ENCODE results near the gene KCNG2.

The KCNG2 gene

DNA sequence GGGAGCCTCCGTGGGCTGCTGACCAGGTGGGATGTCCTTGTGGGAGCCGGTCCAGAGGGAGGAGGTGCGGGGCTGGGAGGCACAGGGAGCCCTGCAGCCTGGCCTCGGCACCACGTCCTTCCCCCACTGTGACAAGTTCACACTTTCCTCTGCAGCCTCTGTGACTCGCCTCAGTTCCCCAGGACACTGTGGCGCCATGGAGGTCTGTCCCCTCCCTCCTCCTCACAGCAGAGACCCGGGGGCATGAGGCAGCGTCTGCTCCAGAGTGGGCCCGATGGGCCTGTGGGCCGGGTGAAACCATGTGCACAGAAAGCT is 27.3 kb upstream of the KCNG2 start:
- H3K36me3 ChIP-seq (ENCODE audit: insufficient read depth, low read length), result no peaks in the 10 kb centered on the region
- peaks cover 0 to 8% of the 10 kb centered on the region in 2 donors for H3K27me3 ChIP-seq (ENCODE audit: control insufficient read depth in 1 of 2, insufficient read depth in 2 of 2, low read length in 2 of 2)
- no peak overlapping the region for H3K9ac ChIP-seq (ENCODE audit: low read length)
- H3K4me1 ChIP-seq (ENCODE audit: insufficient read depth, low read length), result no peaks in the 10 kb centered on the region
- H3K9me3 ChIP-seq (ENCODE audit: low read length), result no peaks in the 10 kb centered on the region
- no peak overlapping the region for H3K27ac ChIP-seq (ENCODE audit: low read depth, low read length)
- no peak overlapping the region for H3K4me3 ChIP-seq (ENCODE audit: low read depth in 1 of 2, low read length in 2 of 2)

DNA sequence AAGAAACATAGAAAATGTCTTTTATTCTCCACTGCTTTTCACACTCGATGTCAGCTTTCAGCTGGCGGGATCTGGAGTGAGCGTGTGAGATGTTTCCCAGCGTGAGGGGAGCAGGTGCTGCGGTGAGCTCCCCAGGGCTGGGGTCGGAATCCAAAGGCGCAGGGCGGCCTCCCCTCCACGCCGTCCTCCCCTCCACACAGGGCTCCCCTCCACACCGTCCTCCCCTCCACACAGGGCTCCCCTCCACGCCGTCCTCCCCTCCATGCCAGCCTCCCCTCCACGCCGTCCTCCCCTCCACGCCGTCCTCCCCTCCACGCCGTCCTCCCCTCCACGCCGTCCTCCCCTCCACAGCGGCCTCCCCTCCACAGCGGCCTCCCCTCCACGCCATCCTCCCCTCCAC is 26.9 kb upstream of the KCNG2 start:
- Histone ChIP-seq H3K9me3 (ENCODE audit: low read length) (no peaks in the 10 kb centered on the region), H3K27me3 (ENCODE audit: control insufficient read depth in 1 of 2, insufficient read depth in 2 of 2, low read length in 2 of 2) (peaks cover 0 to 8% of the 10 kb centered on the region in 2 donors), H3K36me3 (ENCODE audit: insufficient read depth, low read length) (no peaks in the 10 kb centered on the region), H3K9ac (ENCODE audit: low read length) (no peak overlapping the region), H3K27ac (ENCODE audit: low read depth, low read length) (no peak overlapping the region), H3K4me1 (ENCODE audit: insufficient read depth, low read length) (no peaks in the 10 kb centered on the region), H3K4me3 (ENCODE audit: low read depth in 1 of 2, low read length in 2 of 2) (no peak overlapping the region)

DNA sequence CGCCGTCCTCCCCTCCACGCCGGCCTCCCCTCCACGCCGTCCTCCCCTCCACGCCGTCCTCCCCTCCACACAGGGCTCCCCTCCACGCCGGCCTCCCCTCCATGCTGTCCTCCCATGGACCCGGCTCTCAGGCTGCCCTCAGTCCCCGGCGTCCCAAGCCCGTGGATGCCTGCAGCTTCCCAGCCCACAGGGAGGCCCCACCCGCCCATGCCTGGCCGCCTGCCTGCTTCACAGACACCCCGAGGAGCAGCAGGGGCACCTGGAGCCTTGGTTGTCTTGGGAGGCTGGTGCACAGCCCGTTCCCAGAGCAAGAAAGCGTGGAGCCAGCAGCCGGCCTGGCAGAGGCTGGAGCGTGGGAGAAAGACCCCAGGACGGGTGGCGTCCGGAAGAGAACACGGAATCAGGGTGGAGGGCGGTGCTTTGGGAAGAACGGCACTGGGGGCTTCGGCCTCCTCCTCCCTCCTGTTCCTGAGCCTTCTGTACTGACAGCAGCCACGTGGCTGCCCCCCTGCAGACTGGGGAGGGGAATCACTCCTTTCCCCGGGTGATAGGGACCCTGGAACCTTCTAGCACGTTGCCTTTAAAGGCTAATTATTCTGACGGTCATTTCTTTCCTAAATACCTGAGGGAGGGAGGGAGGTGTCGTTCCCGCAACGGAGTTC is 26.2 kb upstream of the KCNG2 start:
- H3K4me1 ChIP-seq (ENCODE audit: insufficient read depth, low read length), result no peaks in the 10 kb centered on the region
- H3K27ac ChIP-seq (ENCODE audit: low read depth, low read length), result no peak overlapping the region
- H3K9ac ChIP-seq (ENCODE audit: low read length), result no peak overlapping the region
- peaks cover 0 to 8% of the 10 kb centered on the region in 2 donors for H3K27me3 ChIP-seq (ENCODE audit: control insufficient read depth in 1 of 2, insufficient read depth in 2 of 2, low read length in 2 of 2)
- no peaks in the 10 kb centered on the region for H3K36me3 ChIP-seq (ENCODE audit: insufficient read depth, low read length)
- H3K9me3 ChIP-seq (ENCODE audit: low read length), result no peaks in the 10 kb centered on the region
- H3K4me3 ChIP-seq (ENCODE audit: low read depth in 1 of 2, low read length in 2 of 2), result no peak overlapping the region

DNA sequence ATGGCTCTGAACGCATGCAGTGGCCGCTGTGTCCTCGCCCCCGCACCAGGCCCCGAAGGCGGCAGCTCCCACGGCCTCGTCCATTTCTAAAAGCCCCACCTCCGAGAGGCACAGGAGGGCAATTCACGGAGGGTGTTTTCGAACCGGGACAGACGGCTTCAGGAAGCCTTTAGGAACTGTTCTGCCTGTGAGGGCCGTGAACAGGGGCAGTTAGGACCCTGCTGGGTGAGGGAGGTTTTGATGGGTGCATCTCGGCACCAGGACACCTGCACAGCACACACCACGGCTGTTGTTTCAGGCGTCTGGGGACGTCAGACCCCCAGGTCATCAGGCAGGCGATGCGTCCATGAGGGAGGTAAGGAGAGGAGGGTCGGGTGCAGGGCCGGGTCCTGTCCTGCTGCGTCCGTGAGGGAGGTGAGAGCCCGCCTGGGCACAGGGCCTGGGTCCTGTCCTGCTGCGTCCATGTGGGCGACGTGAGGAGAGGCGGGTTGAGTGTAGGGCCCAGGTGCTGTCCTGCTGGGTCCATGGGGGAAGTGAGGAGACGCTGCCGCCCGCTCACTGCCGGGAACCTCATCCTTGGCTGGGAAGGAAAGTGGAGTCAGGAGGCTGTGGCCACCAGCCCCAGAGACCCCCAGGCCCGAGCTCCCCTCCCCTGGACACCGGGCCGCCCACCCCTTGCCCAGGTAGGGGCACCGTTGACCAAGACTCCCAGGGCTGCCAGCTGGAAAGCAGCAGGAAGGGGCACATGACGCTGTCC is 25.5 kb upstream of the KCNG2 start:
- no peak overlapping the region for H3K27ac ChIP-seq (ENCODE audit: low read depth, low read length)
- H3K9me3 ChIP-seq (ENCODE audit: low read length), result no peaks in the 10 kb centered on the region
- H3K4me1 ChIP-seq (ENCODE audit: insufficient read depth, low read length), result no peaks in the 10 kb centered on the region
- H3K36me3 ChIP-seq (ENCODE audit: insufficient read depth, low read length), result no peaks in the 10 kb centered on the region
- no peak overlapping the region for H3K4me3 ChIP-seq (ENCODE audit: low read depth in 1 of 2, low read length in 2 of 2)
- H3K27me3 ChIP-seq (ENCODE audit: control insufficient read depth in 1 of 2, insufficient read depth in 2 of 2, low read length in 2 of 2), result peaks cover 0 to 8% of the 10 kb centered on the region in 2 donors
- no peak overlapping the region for H3K9ac ChIP-seq (ENCODE audit: low read length)

DNA sequence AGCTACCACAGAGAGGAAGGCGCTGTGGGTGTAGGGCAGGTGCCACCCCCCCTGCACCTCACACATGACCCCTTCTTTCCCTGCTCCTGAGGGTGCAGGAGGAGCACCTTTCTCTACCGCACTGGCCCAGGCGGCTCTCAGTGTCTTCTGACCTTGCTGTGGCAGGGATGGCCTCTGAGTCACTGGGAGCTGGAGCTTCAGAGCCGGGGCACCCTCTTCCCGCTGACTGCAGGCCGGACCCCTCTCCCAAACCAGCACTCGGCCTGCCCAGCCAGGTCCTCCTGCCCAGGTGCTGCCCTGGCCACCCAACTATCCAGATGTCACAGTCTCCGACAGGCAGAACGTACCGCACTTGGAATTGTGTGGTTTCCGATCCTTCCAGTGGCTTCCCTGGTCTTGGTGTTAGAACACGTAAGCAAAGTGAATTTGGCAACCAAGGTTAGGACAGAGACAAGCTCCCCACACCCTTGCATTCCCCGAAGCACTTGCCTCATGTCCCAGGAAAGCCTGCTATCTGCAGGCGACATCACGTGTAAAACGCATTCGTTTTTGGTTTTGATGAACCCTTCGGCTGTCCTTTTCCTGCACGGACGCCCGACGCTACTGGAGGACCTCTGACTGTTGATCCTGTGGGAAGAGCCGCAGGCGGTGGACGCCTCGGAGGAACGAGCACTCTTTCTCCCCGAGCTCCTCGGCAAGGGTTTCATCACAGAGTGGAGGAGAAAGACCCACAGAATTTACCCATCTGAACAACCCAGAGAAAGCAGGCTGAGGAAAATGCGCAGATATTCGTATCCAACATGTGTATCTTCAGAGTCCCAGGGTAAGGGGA is 24.7 kb upstream of the KCNG2 start:
- Histone ChIP-seq H3K27ac (ENCODE audit: low read depth, low read length) (no peak overlapping the region), H3K4me1 (ENCODE audit: insufficient read depth, low read length) (no peaks in the 10 kb centered on the region), H3K4me3 (ENCODE audit: low read depth in 1 of 2, low read length in 2 of 2) (no peak overlapping the region), H3K9me3 (ENCODE audit: low read length) (no peaks in the 10 kb centered on the region), H3K36me3 (ENCODE audit: insufficient read depth, low read length) (no peaks in the 10 kb centered on the region), H3K27me3 (ENCODE audit: control insufficient read depth in 1 of 2, insufficient read depth in 2 of 2, low read length in 2 of 2) (peaks cover 0 to 8% of the 10 kb centered on the region in 2 donors), H3K9ac (ENCODE audit: low read length) (no peak overlapping the region)

DNA sequence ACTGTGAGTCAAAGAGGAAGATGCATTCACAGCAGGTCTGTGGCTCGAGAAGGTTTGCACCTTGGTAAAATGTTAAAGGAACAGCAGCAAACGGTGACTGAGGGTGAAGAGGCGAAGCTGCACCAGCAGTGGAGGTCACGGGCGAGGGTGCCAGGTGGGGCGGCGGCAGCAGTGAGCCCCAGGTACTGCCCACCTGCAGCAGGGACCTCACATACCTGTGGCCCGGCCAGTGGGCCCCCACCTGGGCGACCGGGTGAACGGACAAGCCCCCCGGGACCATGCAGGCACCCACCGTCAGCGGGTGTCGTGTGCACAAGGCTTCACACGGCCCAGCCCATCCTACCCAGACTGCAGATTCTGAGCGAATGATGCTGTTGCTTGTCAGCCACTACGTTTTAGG is 23.6 kb upstream of the KCNG2 start:
- Histone ChIP-seq H3K4me1 (ENCODE audit: insufficient read depth, low read length) (no peaks in the 10 kb centered on the region), H3K9me3 (ENCODE audit: low read length) (no peaks in the 10 kb centered on the region), H3K36me3 (ENCODE audit: insufficient read depth, low read length) (no peaks in the 10 kb centered on the region), H3K9ac (ENCODE audit: low read length) (no peak overlapping the region), H3K27me3 (ENCODE audit: control insufficient read depth in 1 of 2, insufficient read depth in 2 of 2, low read length in 2 of 2) (peaks cover 0 to 8% of the 10 kb centered on the region in 2 donors), H3K4me3 (ENCODE audit: low read depth in 1 of 2, low read length in 2 of 2) (no peak overlapping the region), H3K27ac (ENCODE audit: low read depth, low read length) (no peak overlapping the region)

DNA sequence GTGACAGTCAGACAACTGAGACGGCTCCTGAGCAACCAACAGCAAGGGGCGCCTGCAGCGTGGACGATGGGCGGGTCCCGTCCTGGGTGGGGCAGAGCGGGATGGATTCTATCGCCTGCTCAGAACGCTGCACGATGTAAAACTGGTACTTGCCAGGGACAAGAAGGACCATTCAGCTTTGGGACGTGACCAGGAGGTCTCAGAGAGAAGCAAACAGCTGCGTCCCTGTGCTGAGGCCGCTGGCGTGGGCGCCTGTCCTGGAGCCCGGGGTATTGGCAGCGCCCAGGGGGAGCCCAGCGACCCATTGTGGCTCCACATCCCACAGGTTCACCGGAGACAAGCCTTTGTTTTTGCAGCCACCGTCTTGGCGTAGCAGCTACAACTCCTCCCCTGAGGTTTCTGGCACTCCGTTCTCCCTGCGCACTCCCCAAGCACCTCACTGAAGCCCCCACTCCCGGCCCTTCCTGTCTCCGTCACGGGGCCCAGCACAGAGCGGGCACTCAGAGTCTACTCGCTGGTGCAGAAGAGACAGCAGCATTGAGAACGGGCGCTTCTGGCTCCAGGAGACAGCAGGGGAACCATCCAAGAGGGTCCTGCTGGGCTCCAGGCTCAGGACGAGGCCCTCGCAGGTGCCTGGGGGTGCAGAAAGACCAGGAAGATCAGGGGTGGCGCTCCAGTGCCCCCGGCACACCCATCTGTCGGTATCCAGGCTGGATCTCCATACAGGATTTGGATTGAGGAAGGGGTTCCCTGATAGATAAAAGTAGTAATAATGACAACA is 22.1 kb upstream of the KCNG2 start:
- Histone ChIP-seq H3K9me3 (ENCODE audit: low read length) (no peaks in the 10 kb centered on the region), H3K4me1 (ENCODE audit: insufficient read depth, low read length) (no peaks in the 10 kb centered on the region), H3K27me3 (ENCODE audit: control insufficient read depth in 1 of 2, insufficient read depth in 2 of 2, low read length in 2 of 2) (peaks cover 0 to 8% of the 10 kb centered on the region in 2 donors), H3K9ac (ENCODE audit: low read length) (no peak overlapping the region), H3K36me3 (ENCODE audit: insufficient read depth, low read length) (no peaks in the 10 kb centered on the region), H3K27ac (ENCODE audit: low read depth, low read length) (no peak overlapping the region), H3K4me3 (ENCODE audit: low read depth in 1 of 2, low read length in 2 of 2) (no peak overlapping the region)

DNA sequence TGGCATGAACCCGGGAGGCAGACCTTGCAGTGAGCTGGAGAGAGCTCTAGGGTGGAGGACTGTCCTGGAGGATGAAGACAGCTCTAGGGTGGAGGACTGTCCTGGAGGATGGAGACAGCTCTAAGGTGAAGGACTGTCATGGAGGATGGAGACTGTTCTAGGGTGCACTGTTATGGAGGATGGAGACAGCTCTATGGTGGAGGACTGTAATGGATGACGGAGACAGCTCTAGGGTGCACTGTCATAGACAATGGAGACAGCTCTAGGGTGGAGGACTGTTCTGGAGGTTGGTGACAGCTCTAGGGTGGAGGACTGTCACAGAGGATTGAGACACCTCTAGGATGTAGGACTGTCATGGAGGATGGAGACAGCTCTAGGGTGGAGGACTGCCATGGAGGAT is 21.1 kb upstream of the KCNG2 start:
- H3K9ac ChIP-seq (ENCODE audit: low read length), result no peak overlapping the region
- H3K27ac ChIP-seq (ENCODE audit: low read depth, low read length), result no peak overlapping the region
- H3K36me3 ChIP-seq (ENCODE audit: insufficient read depth, low read length), result no peaks in the 10 kb centered on the region
- H3K4me3 ChIP-seq (ENCODE audit: low read depth in 1 of 2, low read length in 2 of 2), result no peak overlapping the region
- H3K27me3 ChIP-seq (ENCODE audit: control insufficient read depth in 1 of 2, insufficient read depth in 2 of 2, low read length in 2 of 2), result peaks cover 0 to 8% of the 10 kb centered on the region in 2 donors
- H3K9me3 ChIP-seq (ENCODE audit: low read length), result no peaks in the 10 kb centered on the region
- H3K4me1 ChIP-seq (ENCODE audit: insufficient read depth, low read length), result no peaks in the 10 kb centered on the region

DNA sequence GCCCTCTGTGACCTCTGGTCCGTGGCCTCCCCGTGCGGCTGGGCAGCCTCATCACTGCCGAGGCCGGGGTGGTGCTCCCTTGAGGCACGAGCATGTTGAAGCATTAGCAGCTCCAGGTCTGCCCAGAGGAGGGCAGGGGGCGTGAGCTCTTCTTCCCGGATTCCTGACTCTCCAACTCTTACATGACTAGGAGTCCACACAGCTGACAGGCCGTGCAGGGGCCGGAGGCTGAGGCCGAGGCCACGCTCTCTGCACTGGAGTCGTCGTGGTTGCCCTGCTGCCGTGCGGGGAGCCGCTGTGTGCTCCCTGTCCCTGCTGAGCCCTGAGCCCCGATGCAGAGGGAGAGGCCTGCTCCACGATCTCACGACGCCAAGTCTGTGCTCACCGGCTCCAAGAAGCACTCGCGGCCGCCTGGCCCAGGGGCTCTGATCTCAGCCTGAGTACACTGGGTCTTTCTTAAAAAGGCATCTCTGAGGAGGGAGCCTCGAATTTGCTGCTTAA is 19.4 kb upstream of the KCNG2 start:
- Histone ChIP-seq H3K27ac (ENCODE audit: low read depth, low read length) (no peak overlapping the region), H3K4me3 (ENCODE audit: low read depth in 1 of 2, low read length in 2 of 2) (no peak overlapping the region), H3K4me1 (ENCODE audit: insufficient read depth, low read length) (no peaks in the 10 kb centered on the region), H3K36me3 (ENCODE audit: insufficient read depth, low read length) (no peaks in the 10 kb centered on the region), H3K27me3 (ENCODE audit: control insufficient read depth in 1 of 2, insufficient read depth in 2 of 2, low read length in 2 of 2) (peaks cover 0 to 4% of the 10 kb centered on the region in 2 donors), H3K9me3 (ENCODE audit: low read length) (no peaks in the 10 kb centered on the region), H3K9ac (ENCODE audit: low read length) (no peak overlapping the region)

DNA sequence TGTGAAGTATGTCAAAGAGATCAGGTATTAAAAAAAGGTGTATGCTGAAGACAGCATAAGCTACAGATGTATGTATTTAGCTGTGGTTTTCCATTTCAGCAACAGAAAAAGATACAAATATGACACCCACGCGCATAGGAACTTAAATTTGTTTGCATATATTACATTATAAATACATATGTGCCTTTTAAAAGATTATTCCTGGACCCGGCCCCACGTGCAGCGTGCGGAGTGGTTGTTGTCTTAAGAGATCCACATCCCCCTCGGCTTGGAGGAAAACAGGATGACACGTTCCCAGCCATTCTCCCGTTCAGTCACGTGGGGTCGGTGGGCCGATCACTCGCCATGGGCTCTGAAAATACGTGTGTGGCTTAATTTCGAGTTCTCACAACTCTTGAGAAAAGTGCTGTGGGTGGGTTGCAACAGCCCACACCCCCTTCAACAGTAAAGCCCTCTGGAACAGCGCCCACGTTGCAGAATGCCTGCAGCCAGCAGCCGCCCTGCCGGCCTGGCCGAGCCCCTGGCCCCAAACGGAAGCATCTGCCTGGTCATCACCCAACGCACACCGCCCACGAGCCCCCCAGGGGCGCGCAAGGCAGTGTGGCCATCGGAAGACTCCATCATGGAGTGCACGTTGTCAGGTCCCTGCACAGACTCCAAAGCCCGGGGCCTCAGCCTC is 18.6 kb upstream of the KCNG2 start:
- Histone ChIP-seq H3K36me3 (ENCODE audit: insufficient read depth, low read length) (no peaks in the 10 kb centered on the region), H3K27me3 (ENCODE audit: control insufficient read depth in 1 of 2, insufficient read depth in 2 of 2, low read length in 2 of 2) (peaks cover 0 to 9% of the 10 kb centered on the region in 2 donors), H3K9ac (ENCODE audit: low read length) (no peak overlapping the region), H3K4me1 (ENCODE audit: insufficient read depth, low read length) (no peaks in the 10 kb centered on the region), H3K27ac (ENCODE audit: low read depth, low read length) (no peak overlapping the region), H3K4me3 (ENCODE audit: low read depth in 1 of 2, low read length in 2 of 2) (no peak overlapping the region), H3K9me3 (ENCODE audit: low read length) (no peaks in the 10 kb centered on the region)

Data from muscle layer of colon (tissue), 2 donors.